Mucosa of rectum (tissue), 2 donors: ENCODE measurements around the gene GALNT11.

ENCODE experiments used
- H3K27ac ChIP-seq, 2 donors: one replicate each; pipeline ENCODE4 v1.7.0; 2013; ENCODE audit warnings: inconsistent platforms in 2 of 2, low read depth in 2 of 2, low read length in 2 of 2
- H3K27me3 ChIP-seq, 2 donors: one replicate each; pipeline ENCODE4 v1.7.0; 2013; ENCODE audit warnings: low read length in 2 of 2; ENCODE audit not compliant: control insufficient read depth in 2 of 2, insufficient read depth in 2 of 2
- H3K36me3 ChIP-seq, 2 donors: one replicate each; pipeline ENCODE4 v1.7.0; 2013; ENCODE audit warnings: low read length in 2 of 2; ENCODE audit not compliant: control insufficient read depth in 2 of 2, insufficient read depth in 2 of 2
- H3K4me1 ChIP-seq, 2 donors: one replicate each; pipeline ENCODE4 v1.7.0; 2013; ENCODE audit warnings: low read length in 2 of 2, mild to moderate bottlenecking in 1 of 2; ENCODE audit not compliant: control insufficient read depth in 2 of 2, insufficient read depth in 2 of 2
- H3K4me3 ChIP-seq, 2 donors: one replicate each; pipeline ENCODE4 v1.7.0; 2013; ENCODE audit warnings: low read length in 2 of 2
- H3K9ac ChIP-seq, 2 donors: one replicate each; pipeline ENCODE4 v1.7.0; 2013; ENCODE audit warnings: low read length in 2 of 2, low read depth in 1 of 2, mild to moderate bottlenecking in 1 of 2
- H3K9me3 ChIP-seq, 2 donors: one replicate each; pipeline ENCODE4 v1.7.0; 2013; ENCODE audit warnings: low read length in 2 of 2; ENCODE audit not compliant: control insufficient read depth in 2 of 2
- donor health status: healthy.
- donor health status: Normal muscosa, but diverticular disease.

Gene GALNT11

GRCh38 chr7:152140067-152140466 is 114.6 kb downstream of the GALNT11 start:
- Histone ChIP-seq H3K36me3 (peaks cover 61 to 66% of the 10 kb centered on the region in 2 donors), H3K9ac (no peak overlapping the region), H3K27ac (no peak overlapping the region), H3K27me3 (no peaks in the 10 kb centered on the region), H3K9me3 (no peaks in the 10 kb centered on the region), H3K4me1 (no peaks in the 10 kb centered on the region), H3K4me3 (no peak overlapping the region)

DNA sequence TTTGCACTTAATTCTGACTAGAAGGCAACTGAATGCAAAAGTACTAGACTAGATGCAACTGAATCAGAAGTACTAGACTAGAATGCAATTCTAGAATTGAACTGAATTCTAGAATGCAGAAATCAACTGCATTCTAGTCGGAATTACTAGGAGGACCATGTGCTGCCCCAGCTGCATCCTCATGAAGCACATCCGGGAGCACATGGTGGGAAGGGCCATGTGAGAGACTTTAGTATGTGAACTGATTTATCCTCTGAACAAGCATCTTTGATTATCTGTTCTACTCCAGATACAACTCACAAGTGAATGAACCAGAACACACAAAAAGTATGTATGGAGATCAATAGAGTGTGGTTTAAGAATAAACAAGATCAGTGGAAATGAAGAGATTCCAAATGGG is 115.1 kb downstream of the GALNT11 start:
- no peaks in the 10 kb centered on the region for H3K4me1 ChIP-seq
- H3K27me3 ChIP-seq: no peaks in the 10 kb centered on the region
- no peak overlapping the region for H3K4me3 ChIP-seq
- H3K27ac ChIP-seq: no peak overlapping the region
- H3K9me3 ChIP-seq: no peaks in the 10 kb centered on the region
- H3K9ac ChIP-seq: no peak overlapping the region
- peaks cover 65 to 71% of the 10 kb centered on the region in 2 donors for H3K36me3 ChIP-seq

DNA sequence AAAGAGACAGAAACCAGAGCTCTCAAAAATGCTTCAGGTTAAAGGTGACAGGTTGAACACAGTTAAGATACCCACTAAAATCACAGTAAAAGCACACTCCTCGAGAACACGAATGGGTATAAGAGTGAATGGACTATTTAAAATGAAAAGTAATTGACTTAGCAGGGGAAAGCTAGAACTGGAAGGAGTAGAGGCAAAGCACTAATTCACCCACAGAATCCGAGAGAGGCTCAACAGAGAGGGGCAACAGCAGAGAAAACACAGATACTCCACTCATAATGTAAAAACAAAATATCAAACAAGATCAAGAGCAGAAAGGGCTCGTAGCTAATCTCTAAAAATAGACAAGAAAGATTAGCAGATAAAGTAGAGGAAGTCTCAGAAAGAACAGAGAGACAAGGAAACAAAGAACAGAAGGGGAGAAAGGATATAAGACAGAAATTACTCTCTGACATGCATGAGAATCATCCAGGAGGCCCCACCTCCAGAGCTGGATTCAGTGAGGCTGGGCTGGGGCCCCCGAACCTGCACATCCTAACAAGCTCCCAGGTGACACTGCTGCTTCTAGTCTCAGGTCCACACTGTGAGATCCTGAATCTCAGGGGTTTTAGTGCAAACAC is 117.6 kb downstream of the GALNT11 start:
- Histone ChIP-seq H3K4me3 (no peak overlapping the region), H3K27me3 (no peaks in the 10 kb centered on the region), H3K9me3 (no peaks in the 10 kb centered on the region), H3K4me1 (no peaks in the 10 kb centered on the region), H3K27ac (no peak overlapping the region), H3K36me3 (peaks cover 70 to 75% of the 10 kb centered on the region in 2 donors), H3K9ac (no peak overlapping the region)

GRCh38 chr7:152144557-152145245 is 119.2 kb downstream of the GALNT11 start:
- Histone ChIP-seq H3K9me3 (no peaks in the 10 kb centered on the region), H3K4me3 (no peak overlapping the region), H3K4me1 (no peaks in the 10 kb centered on the region), H3K27ac (no peak overlapping the region), H3K27me3 (no peaks in the 10 kb centered on the region), H3K9ac (no peak overlapping the region), H3K36me3 (peaks cover 67 to 75% of the 10 kb centered on the region in 2 donors)

- Histone ChIP-seq H3K27me3 (no peaks in the 10 kb centered on the region), H3K27ac (no peak overlapping the region), H3K9me3 (no peaks in the 10 kb centered on the region), H3K9ac (no peak overlapping the region), H3K4me1 (no peaks in the 10 kb centered on the region), H3K36me3 (peaks cover 61 to 76% of the 10 kb centered on the region in 2 donors), H3K4me3 (no peak overlapping the region)
Observed at GRCh38 chr7:152145853-152146466, 120.5 kb downstream of the GALNT11 start.

DNA sequence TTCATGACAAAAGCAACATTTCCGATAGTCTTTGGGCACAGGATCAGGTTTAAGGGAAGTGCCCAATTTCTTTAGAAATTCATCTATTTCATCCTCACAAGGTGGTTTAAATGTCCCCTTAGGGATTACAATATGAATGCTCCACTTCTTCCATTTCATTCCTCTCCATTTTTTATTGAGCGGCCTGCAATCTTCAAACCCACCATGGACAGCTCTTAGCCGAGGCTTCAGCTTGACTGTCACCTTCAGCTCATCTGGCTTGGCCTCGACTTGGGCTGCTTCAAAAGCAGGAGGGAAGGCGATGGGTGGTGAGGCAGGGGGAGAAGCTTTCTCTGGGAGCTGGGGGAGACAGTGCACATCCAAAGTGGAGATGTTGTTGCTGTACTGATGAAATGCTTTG is 123.2 kb downstream of the GALNT11 start:
- Histone ChIP-seq H3K36me3 (peaks cover 76 to 82% of the 10 kb centered on the region in 2 donors), H3K9ac (no peak overlapping the region), H3K4me3 (no peak overlapping the region), H3K4me1 (no peaks in the 10 kb centered on the region), H3K27me3 (no peaks in the 10 kb centered on the region), H3K9me3 (no peaks in the 10 kb centered on the region), H3K27ac (no peak overlapping the region)

- Histone ChIP-seq H3K9ac (no peak overlapping the region), H3K36me3 (peaks cover 76 to 81% of the 10 kb centered on the region in 2 donors), H3K4me3 (no peak overlapping the region), H3K27ac (no peak overlapping the region), H3K9me3 (no peaks in the 10 kb centered on the region), H3K27me3 (no peaks in the 10 kb centered on the region), H3K4me1 (no peaks in the 10 kb centered on the region)
Observed at GRCh38 chr7:152149363-152149762, 123.9 kb downstream of the GALNT11 start.

DNA sequence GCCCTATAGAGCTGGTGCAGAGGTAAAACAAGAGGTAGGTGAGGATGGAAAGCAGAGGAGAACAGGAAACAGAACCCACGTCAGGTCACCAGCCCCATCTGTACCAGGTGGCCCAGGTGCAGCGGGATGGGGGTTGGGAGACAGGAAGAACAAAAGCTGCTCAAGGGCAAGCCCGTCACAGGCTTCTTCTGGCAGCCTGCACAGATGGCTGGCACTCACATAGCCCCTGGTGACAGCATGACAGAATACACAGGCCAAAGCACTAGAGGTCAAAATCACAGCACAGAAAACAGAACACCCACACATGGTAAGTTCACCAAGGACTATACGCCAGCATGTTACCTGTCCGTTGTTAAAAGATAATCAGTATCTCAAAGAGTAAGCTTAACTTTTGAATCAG is 126.8 kb downstream of the GALNT11 start:
- Histone ChIP-seq H3K9ac (no peak overlapping the region), H3K4me3 (no peak overlapping the region), H3K27ac (no peak overlapping the region), H3K36me3 (peaks cover 81 to 86% of the 10 kb centered on the region in 2 donors), H3K4me1 (no peaks in the 10 kb centered on the region), H3K9me3 (no peaks in the 10 kb centered on the region), H3K27me3 (no peaks in the 10 kb centered on the region)

GRCh38 chr7:152158801-152159587 is 133.5 kb downstream of the GALNT11 start:
- H3K27me3 ChIP-seq: no peaks in the 10 kb centered on the region

DNA sequence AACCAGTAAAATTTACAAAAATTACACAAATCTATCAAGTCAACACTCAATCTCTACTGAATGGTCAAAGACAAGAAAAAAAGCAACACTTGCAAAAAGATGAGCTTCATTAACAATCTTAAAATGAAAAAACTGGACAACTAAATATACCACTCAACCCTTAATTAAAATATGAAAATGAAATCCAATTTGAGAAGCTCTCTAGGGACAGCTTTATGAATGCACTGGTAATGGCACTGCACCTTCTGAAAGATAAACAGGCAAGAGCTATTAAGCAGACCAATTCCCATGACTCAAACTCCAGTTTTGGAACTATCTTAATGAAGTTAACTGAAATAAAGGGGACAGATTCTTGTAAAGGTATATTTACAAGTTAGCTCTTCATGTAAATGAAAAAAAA is 135.7 kb downstream of the GALNT11 start:
- Histone ChIP-seq H3K9ac (no peak overlapping the region), H3K27me3 (no peaks in the 10 kb centered on the region), H3K4me1 (no peaks in the 10 kb centered on the region), H3K36me3 (peaks cover 48 to 59% of the 10 kb centered on the region in 2 donors), H3K4me3 (no peak overlapping the region), H3K9me3 (no peaks in the 10 kb centered on the region), H3K27ac (no peak overlapping the region)

More at GRCh38 chr7:152158801-152159587, 133.5 kb downstream of the GALNT11 start:
- H3K27ac ChIP-seq: peak overlapping the region; percentile 14 to 66
- H3K9ac ChIP-seq: no peak overlapping the region
- H3K9me3 ChIP-seq: no peaks in the 10 kb centered on the region
- no peak overlapping the region for H3K4me3 ChIP-seq
- no peaks in the 10 kb centered on the region for H3K4me1 ChIP-seq
- peaks cover 69 to 70% of the 10 kb centered on the region in 2 donors for H3K36me3 ChIP-seq
